ENCODE measurements around the gene SUPT20HL1. TPM values are rescaled to one million over a fixed set of nuclear protein-coding genes. Genes with fewer than 3 reads are reported as not detected.
"Not testable (repeated sequence)": the region's sequence is repeated elsewhere in the genome, so short reads cannot be mapped to it uniquely, and the experiment has no call there.

SUPT20HL1 gene
- total RNA-seq, 4 donors from 2014 or later: not detected

- DNase-seq (ENCODE audit: low spot score): no peak
- peak; percentile 25 for ATAC-seq (ENCODE audit: low FRiP score)
- TF ChIP-seq, protein P1, sequence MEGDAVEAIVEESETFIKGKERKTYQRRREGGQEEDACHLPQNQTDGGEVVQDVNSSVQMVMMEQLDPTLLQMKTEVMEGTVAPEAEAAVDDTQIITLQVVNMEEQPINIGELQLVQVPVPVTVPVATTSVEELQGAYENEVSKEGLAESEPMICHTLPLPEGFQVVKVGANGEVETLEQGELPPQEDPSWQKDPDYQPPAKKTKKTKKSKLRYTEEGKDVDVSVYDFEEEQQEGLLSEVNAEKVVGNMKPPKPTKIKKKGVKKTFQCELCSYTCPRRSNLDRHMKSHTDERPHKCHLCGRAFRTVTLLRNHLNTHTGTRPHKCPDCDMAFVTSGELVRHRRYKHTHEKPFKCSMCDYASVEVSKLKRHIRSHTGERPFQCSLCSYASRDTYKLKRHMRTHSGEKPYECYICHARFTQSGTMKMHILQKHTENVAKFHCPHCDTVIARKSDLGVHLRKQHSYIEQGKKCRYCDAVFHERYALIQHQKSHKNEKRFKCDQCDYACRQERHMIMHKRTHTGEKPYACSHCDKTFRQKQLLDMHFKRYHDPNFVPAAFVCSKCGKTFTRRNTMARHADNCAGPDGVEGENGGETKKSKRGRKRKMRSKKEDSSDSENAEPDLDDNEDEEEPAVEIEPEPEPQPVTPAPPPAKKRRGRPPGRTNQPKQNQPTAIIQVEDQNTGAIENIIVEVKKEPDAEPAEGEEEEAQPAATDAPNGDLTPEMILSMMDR (IDR thresholded peaks at IDR 0.05): no peak
Measured at GRCh38 chrX:24364326-24364725, 3.9 kb downstream of the SUPT20HL1 start.

GRCh38 chrX:24364851-24365538 is 4.6 kb downstream of the SUPT20HL1 start:
- TF ChIP-seq, protein P1 (IDR thresholded peaks at IDR 0.05): no peak
- ATAC-seq (ENCODE audit: low FRiP score) (peak; percentile 24), DNase-seq (ENCODE audit: low spot score) (no peak)

DNA sequence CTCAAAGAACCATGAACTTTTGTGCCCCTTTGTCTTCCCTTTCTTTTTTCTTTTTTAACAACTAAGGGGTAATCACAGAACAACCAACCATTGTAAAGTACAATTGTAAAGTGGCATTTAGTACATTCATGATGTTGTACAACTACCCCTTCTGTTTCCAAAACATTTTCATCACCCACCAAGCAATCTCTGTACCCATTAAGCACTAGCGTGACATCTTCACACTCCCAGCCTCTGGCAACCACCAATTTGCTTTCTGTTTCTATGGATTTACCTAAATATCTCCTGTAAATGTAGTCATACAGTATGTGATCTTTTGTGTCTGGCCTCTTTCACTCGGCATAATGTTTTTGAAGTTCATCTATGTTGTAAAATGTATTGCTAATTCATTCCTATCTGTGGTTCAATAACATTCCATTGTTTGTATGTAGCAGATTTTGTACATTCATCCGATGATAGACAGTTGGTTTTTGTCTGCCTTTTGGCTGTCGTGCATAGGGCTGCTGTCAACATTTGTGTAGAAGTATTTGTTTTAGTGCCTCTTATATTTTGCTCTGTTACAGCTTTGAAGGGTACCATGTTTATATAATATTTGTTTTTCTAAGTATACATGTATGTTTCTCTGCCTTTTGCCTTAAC is 6.4 kb downstream of the SUPT20HL1 start:
- not testable (repeated sequence) for DNase-seq (ENCODE audit: low spot score); ATAC-seq (ENCODE audit: low FRiP score)

- ATAC-seq (ENCODE audit: low FRiP score): no peak
- no peak for DNase-seq (ENCODE audit: low spot score)
- TF ChIP-seq, protein P1 (IDR thresholded peaks at IDR 0.05): no peak
Measured at GRCh38 chrX:24369816-24370215, 9.4 kb downstream of the SUPT20HL1 start.

- ATAC-seq (ENCODE audit: low FRiP score) (peak; percentile 61), DNase-seq (ENCODE audit: low spot score) (peak; percentile 37)
- TF ChIP-seq, protein P1 (IDR thresholded peaks at IDR 0.05): no peak
Measured at GRCh38 chrX:24371391-24371972, 11.0 kb downstream of the SUPT20HL1 start.

- no peak for ATAC-seq (ENCODE audit: low FRiP score)
- TF ChIP-seq, protein P1 (IDR thresholded peaks at IDR 0.05): no peak
- DNase-seq (ENCODE audit: low spot score): no peak
Measured at GRCh38 chrX:24372021-24372763, 11.8 kb downstream of the SUPT20HL1 start.

DNA sequence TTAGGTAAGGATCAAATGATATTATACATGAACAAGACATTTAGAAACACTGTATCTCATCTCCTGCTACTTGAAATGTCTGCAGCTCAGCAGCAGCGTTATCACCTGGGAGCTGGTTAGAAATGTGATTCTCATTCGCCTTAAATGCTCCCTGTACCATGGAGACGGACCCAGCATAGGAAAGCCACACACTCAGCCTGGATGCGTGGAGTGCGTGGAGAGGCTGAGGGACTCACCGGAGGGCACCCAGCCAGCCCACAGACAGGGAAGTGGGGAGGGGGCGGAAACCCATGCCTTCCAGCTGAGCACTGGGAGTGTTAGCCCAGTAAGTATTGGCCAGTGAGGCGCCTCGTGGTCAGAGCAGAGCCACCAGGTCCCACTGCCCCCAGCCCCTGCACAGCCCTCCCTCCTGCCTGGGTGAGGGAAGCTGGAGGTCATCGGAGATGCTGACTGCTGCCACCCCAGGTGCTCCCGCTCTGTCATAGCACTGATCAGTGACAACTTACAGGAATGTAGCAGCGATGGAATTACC is 15.2 kb downstream of the SUPT20HL1 start:
- ATAC-seq (ENCODE audit: low FRiP score) (no peak), DNase-seq (ENCODE audit: low spot score) (no peak)
- TF ChIP-seq, protein P1 (IDR thresholded peaks at IDR 0.05): no peak

All from omental fat pad (tissue), 4 donors.